NCI-H226 (cell line): ENCODE results near the gene CPEB4.

Experiments
- DNase-seq: peaks from one replicate; pipeline ENCODE4 v3.0.0-alpha.2; 2015

The CPEB4 gene

GRCh38 chr5:173988554-173989431, 100.6 kb downstream of the CPEB4 start, which contains the start of gene C5orf47:
Gene C5orf47, plus strand, starts transcription at chr5:173989170. Its CDS starts 94 bp downstream, at chr5:173989264.
- no peak for DNase-seq

GRCh38 chr5:173989432-173990082, 101.4 kb downstream of the CPEB4 start:
- DNase-seq: no peak

- DNase-seq: no peak
Measured at GRCh38 chr5:173997331-173997730, 109.2 kb downstream of the CPEB4 start.

- no peak for DNase-seq
Measured at GRCh38 chr5:173998531-173998930, 110.4 kb downstream of the CPEB4 start.

GRCh38 chr5:174000076-174000475, 111.9 kb downstream of the CPEB4 start:
- no peak for DNase-seq

GRCh38 chr5:174003795-174004194, 115.6 kb downstream of the CPEB4 start:
- no peak for DNase-seq

- DNase-seq: no peak
Measured at GRCh38 chr5:174008922-174009321, 120.8 kb downstream of the CPEB4 start.

- no peak for DNase-seq
Measured at GRCh38 chr5:174010365-174010764, 122.2 kb downstream of the CPEB4 start.

- DNase-seq: no peak
Measured at GRCh38 chr5:174011441-174011840, 123.3 kb downstream of the CPEB4 start.
